ENCODE measurements around the gene TMEM184C. TPM values are rescaled to one million over a fixed set of nuclear protein-coding genes. Genes with fewer than 3 reads are reported as not detected.

TMEM184C gene
- total RNA-seq, 1 experiment from 2014 or later = 43.8 TPM

- Histone ChIP-seq H3K9me3 (ENCODE audit: control insufficient read depth, low read depth, low read length) (no peaks in the 10 kb centered on the region), H4K91ac (ENCODE audit: insufficient read length, low read depth, low read length) (no peak overlapping the region), H3K27ac (ENCODE audit: insufficient read length, low read depth, low read length) (no peak overlapping the region), H2BK5ac (ENCODE audit: insufficient read length, low read length) (no peak overlapping the region), H3K79me1 (ENCODE audit: insufficient read depth, low read depth, low read length, poor library complexity, severe bottlenecking) (no peaks in the 10 kb centered on the region), H3K4me1 (ENCODE audit: insufficient read depth, low read length) (peaks cover 2% of the 10 kb centered on the region), H2BK120ac (ENCODE audit: low read depth, low read length, poor library complexity, severe bottlenecking) (no peak overlapping the region), H2AFZ (ENCODE audit: low read length) (no peak overlapping the region), H3K18ac (ENCODE audit: insufficient read length, low read depth, low read length) (no peak overlapping the region), H3K23me2 (ENCODE audit: insufficient read length, low read depth, low read length, poor library complexity, severe bottlenecking) (no peaks in the 10 kb centered on the region), H2BK12ac (ENCODE audit: insufficient read length, low read depth, low read length) (no peak overlapping the region), H4K8ac (replicated peaks; ENCODE audit: insufficient read length, low read depth, low read length) (no peak overlapping the region), H3K4me2 (ENCODE audit: insufficient read depth, insufficient read length, low read length) (no peak overlapping the region), H3K27me3 (ENCODE audit: insufficient read depth, low read length) (no peaks in the 10 kb centered on the region), H4K20me1 (ENCODE audit: control insufficient read depth, insufficient read depth, insufficient read length) (no peaks in the 10 kb centered on the region), H3K4ac (ENCODE audit: low read depth, low read length) (no peak overlapping the region), H2AK5ac (ENCODE audit: insufficient read length, low read length) (no peak overlapping the region), H3K79me2 (ENCODE audit: insufficient read depth, low read length) (no peaks in the 10 kb centered on the region), H3K56ac (ENCODE audit: insufficient read length, low read depth, low read length) (no peak overlapping the region), H4K5ac (ENCODE audit: insufficient read length, low read depth, low read length) (no peak overlapping the region), H2BK20ac (ENCODE audit: low read depth, low read length, poor library complexity, severe bottlenecking) (no peak overlapping the region), H2BK15ac (ENCODE audit: low read depth, low read length) (no peak overlapping the region), H3T11ph (ENCODE audit: low read length) (no peak overlapping the region), H3K9ac (ENCODE audit: extremely low read depth, insufficient read length, low read length) (no peak overlapping the region), H3K23ac (ENCODE audit: insufficient read length, low read depth, low read length) (no peak overlapping the region), H3K14ac (ENCODE audit: insufficient read depth, low read length) (no peak overlapping the region)
- WGBS (ENCODE audit: extremely low coverage, insufficient read length, low lambda C conversion rate) = no CpG with 5 or more reads among the region's 12 CpGs
- no peaks in the 10 kb centered on the region; the same call in 1 of the 2 replicates for H3K27me3 Mint-ChIP-seq (ENCODE audit: low read depth)
- peak; percentile 88 for TF ChIP-seq CTCF (conservative IDR thresholded peaks at IDR 0.05)
- no peak overlapping the region for H3K27ac Mint-ChIP-seq
- peaks cover 0 to 2% (median 0%) of the 10 kb centered on the region in 3 experiments; a peak in 2 of 7 replicates for H3K36me3 Mint-ChIP-seq (ENCODE audit: insufficient read depth in 1 of 3, low read depth in 3 of 3)
- peaks cover 0 to 4% of the 10 kb centered on the region in 2 experiments; a peak in 2 of 5 replicates for H3K9me3 Mint-ChIP-seq
- H3K4me1 Mint-ChIP-seq = peaks cover 0 to 5% of the 10 kb centered on the region in 2 experiments; a peak in 2 of 4 replicates
- H3K4me3 Mint-ChIP-seq = no peak overlapping the region
- peak; percentile 51 for DNase-seq
These were observed 26.8 kb upstream of the TMEM184C start for GRCh38 chr4:147590249-147590920.
